Memory B cell (primary cell): ENCODE results near the gene PRDM16.

Experiments
- ATAC-seq: fragments of 150-1000 bp; cut with Tn5 transposase; 2 replicates; pipeline ENCODE4 v1.10.0; 2021; ENCODE audit warnings: low read depth, mild to moderate bottlenecking, moderate library complexity
- DNase-seq, 2 donors: peaks; one replicate each; pipeline ENCODE4 v3.0.0; 2022; ENCODE audit warnings: low spot score in 2 of 2
- H3K27ac Mint-ChIP-seq: one replicate; pipeline ENCODE4 v1.8.0; 2022; ENCODE audit warnings: mild to moderate bottlenecking, moderate library complexity, mixed read lengths
- H3K27me3 Mint-ChIP-seq: one replicate; pipeline ENCODE4 v1.8.0; 2022; ENCODE audit warnings: mixed read lengths
- H3K36me3 Mint-ChIP-seq: one replicate; pipeline ENCODE4 v1.8.0; 2022; ENCODE audit warnings: mild to moderate bottlenecking, mixed read lengths
- H3K4me1 Mint-ChIP-seq: one replicate; pipeline ENCODE4 v1.8.0; 2022; ENCODE audit warnings: mixed read lengths
- H3K4me3 Mint-ChIP-seq: one replicate; pipeline ENCODE4 v1.8.0; 2022; ENCODE audit warnings: mild to moderate bottlenecking, moderate library complexity, mixed read lengths
- H3K9me3 Mint-ChIP-seq: one replicate; pipeline ENCODE4 v1.8.0; 2022; ENCODE audit warnings: mixed read lengths

Gene PRDM16

DNA sequence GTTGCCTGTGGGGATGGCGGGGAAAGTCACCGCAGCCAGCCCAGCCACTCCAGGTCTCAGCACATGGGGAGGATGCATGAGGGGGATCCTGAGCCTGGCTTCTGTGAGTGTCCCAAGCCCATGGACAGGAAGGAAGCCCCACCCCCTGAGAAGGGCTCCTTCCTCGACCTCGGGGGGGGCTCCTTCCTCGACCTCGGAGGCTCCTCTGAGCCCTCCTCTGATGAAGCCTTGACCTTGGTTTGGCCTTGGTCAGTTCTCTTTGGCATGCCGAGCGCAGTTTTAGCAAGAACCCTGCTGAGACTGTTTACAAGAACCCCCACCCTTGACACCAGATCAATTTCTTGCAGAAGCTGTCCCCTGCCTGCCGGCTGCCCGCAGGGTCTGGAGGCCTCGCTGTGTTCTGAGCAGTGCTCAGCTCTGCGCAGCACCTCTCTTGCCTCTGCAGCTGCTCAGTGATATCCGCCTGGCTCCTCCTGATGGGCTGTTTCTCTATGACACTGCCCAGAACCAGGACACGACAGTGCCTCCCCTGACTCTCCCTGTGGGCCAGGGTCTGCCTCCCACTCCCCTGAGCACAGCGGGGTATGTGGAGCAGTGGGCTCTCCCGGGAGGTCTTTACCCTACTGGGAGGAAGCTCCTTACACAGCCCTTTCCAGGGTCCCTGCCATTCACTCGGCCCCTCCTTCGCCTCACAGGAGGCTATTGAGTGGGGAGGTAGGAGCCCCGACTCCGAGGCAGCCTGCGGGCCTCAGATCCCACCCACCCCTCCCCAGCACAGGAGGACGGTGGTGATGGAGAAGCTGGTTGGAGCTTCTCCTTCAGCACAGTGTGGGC is 32.3 kb upstream of the PRDM16 start:
- no peak overlapping the region for H3K27ac Mint-ChIP-seq
- H3K27me3 Mint-ChIP-seq, result peaks cover 2% of the 10 kb centered on the region

GRCh38 chr1:3037281-3038040 is 31.5 kb upstream of the PRDM16 start:
- Mint-ChIP-seq H3K36me3 (no peaks in the 10 kb centered on the region), H3K9me3 (no peaks in the 10 kb centered on the region), H3K27me3 (peaks cover 2% of the 10 kb centered on the region), H3K4me3 (no peak overlapping the region), H3K4me1 (no peaks in the 10 kb centered on the region), H3K27ac (no peak overlapping the region)
- no peak for ATAC-seq
- no peak for DNase-seq

More for the DNA sequence above, 32.3 kb upstream of the PRDM16 start:
- H3K4me1 Mint-ChIP-seq, result no peaks in the 10 kb centered on the region
- ATAC-seq, result no peak
- no peak overlapping the region for H3K4me3 Mint-ChIP-seq
- DNase-seq, result no peak
- H3K9me3 Mint-ChIP-seq, result no peaks in the 10 kb centered on the region
- no peaks in the 10 kb centered on the region for H3K36me3 Mint-ChIP-seq

DNA sequence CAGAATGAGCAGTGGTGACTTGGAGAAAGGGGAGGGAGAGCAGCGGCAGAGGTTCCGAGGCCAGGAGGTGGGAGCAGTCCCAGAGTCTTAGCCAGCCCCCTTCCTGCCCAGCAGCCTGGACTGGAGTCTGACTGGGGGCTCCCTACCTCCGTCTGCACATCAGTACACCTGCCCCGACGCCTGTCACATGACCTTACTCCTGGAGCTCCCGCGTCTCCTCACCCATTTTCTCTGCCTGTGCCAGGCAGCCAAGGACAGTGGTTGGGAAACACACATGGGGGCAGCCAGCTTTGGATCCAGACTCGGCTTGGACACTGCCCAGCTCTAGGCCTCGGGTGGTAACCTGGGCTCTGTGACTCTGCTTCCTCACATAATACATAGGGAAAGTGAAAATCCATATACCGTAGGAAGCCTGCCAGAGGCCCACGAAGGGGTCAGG is 30.9 kb upstream of the PRDM16 start:
- no peaks in the 10 kb centered on the region for H3K4me1 Mint-ChIP-seq
- H3K27me3 Mint-ChIP-seq, result peaks cover 2% of the 10 kb centered on the region
- no peak overlapping the region for H3K4me3 Mint-ChIP-seq
- ATAC-seq (no peak), DNase-seq (no peak)
- H3K9me3 Mint-ChIP-seq, result no peaks in the 10 kb centered on the region
- H3K27ac Mint-ChIP-seq, result no peak overlapping the region
- no peaks in the 10 kb centered on the region for H3K36me3 Mint-ChIP-seq

DNA sequence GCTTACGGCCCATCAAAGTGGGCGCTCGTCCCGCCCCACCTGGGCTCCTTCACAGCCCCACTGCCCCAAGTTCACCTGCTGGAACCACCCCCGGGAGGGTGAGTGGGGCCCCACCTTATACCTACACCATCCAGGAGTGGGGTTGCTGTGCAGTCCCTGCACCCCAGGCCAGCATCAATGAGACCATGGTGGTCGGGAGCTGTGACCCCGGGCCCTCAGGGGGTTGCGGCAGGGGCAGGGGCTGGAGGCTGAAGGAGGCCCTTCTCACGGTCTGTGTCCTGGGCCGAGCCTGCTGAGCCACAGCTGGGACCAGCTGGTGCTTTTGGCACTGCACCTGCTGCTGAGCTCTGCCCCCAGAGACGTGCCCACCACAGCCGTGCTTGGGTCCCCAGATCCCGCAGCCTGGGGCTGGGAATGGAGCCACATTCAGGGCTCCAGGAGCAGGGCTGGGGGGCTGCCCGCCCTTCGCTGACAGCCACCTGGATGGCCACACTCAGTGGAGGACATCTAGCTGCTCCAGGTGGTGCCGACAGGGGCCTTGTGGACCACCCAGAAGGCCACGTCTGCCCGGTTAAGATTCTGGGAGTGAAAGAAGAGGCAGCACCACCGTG is 30.3 kb upstream of the PRDM16 start:
- ATAC-seq, result no peak
- Mint-ChIP-seq H3K27me3 (no peaks in the 10 kb centered on the region), H3K27ac (no peak overlapping the region), H3K4me3 (no peak overlapping the region), H3K4me1 (no peaks in the 10 kb centered on the region), H3K9me3 (no peaks in the 10 kb centered on the region), H3K36me3 (no peaks in the 10 kb centered on the region)
- no peak for DNase-seq

DNA sequence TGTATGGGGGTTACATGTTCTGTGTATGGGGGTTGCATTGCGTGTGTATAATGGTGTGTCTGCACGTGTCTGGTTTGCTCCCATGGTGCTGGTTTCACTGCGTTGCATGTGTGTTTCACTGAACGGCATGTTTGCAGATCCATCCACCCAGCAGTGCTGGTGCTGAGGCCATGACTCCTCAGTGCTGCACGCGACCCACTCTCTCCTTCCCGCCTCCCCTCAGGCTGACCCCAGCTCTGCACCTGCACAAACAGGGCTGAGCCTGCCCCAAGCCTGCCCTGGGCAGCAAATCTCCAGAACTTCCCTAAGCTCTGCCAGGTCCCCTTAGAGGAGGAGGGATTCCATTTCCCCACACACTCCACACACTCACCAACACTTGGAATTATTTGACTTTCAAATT is 29.0 kb upstream of the PRDM16 start:
- H3K27ac Mint-ChIP-seq, result no peak overlapping the region
- H3K4me1 Mint-ChIP-seq, result no peaks in the 10 kb centered on the region
- ATAC-seq (no peak), DNase-seq (no peak)
- H3K27me3 Mint-ChIP-seq, result peaks cover 4% of the 10 kb centered on the region
- no peak overlapping the region for H3K4me3 Mint-ChIP-seq
- no peaks in the 10 kb centered on the region for H3K9me3 Mint-ChIP-seq
- H3K36me3 Mint-ChIP-seq, result no peaks in the 10 kb centered on the region

- ATAC-seq, result no peak
- H3K36me3 Mint-ChIP-seq, result no peaks in the 10 kb centered on the region
These were observed 26.5 kb upstream of the PRDM16 start for GRCh38 chr1:3042481-3042880.

DNA sequence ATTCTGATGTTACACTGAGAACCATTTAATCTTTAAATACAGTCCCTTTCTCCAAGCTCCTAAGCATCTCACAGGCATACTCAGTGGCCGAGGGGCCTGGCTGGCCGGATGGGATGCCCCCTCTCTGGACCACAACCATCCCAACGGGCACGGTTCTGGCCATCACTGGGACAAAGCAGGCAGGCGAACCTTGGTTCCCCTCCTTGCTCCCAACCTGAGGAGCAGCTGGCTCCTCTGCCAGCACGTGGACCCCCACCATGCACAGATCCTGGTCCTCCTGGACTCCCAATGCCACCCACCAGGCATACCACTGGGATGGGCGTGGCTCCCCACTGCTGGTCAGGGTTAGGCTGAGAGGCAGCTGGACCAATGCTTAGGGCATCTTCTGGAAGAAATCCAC is 19.8 kb upstream of the PRDM16 start:
- H3K9me3 Mint-ChIP-seq, result peaks cover 4% of the 10 kb centered on the region
- H3K4me3 Mint-ChIP-seq, result no peak overlapping the region
- ATAC-seq, result no peak
- peaks cover 27% of the 10 kb centered on the region for H3K27me3 Mint-ChIP-seq
- no peak for DNase-seq
- H3K27ac Mint-ChIP-seq, result no peak overlapping the region
- H3K36me3 Mint-ChIP-seq, result peaks cover 2% of the 10 kb centered on the region
- peaks cover 7% of the 10 kb centered on the region for H3K4me1 Mint-ChIP-seq

More at GRCh38 chr1:3042481-3042880, 26.5 kb upstream of the PRDM16 start:
- H3K27me3 Mint-ChIP-seq, result peaks cover 9% of the 10 kb centered on the region
- H3K27ac Mint-ChIP-seq, result no peak overlapping the region
- DNase-seq, result no peak
- no peaks in the 10 kb centered on the region for H3K4me1 Mint-ChIP-seq
- H3K4me3 Mint-ChIP-seq, result no peak overlapping the region
- no peaks in the 10 kb centered on the region for H3K9me3 Mint-ChIP-seq

- Mint-ChIP-seq H3K4me1 (peaks cover 7% of the 10 kb centered on the region), H3K4me3 (no peak overlapping the region), H3K27me3 (peaks cover 23% of the 10 kb centered on the region), H3K36me3 (peaks cover 2% of the 10 kb centered on the region), H3K9me3 (peaks cover 4% of the 10 kb centered on the region), H3K27ac (no peak overlapping the region)
- DNase-seq, result no peak
- no peak for ATAC-seq
These were observed 19.1 kb upstream of the PRDM16 start for GRCh38 chr1:3049905-3050304.

GRCh38 chr1:3050603-3051002 is 18.4 kb upstream of the PRDM16 start:
- Mint-ChIP-seq H3K36me3 (peaks cover 2% of the 10 kb centered on the region), H3K27me3 (peaks cover 23% of the 10 kb centered on the region), H3K4me3 (no peak overlapping the region), H3K4me1 (peaks cover 7% of the 10 kb centered on the region), H3K9me3 (peaks cover 4% of the 10 kb centered on the region), H3K27ac (no peak overlapping the region)
- DNase-seq (no peak), ATAC-seq (no peak)

GRCh38 chr1:3051270-3052268 is 17.4 kb upstream of the PRDM16 start:
- Mint-ChIP-seq H3K27ac (no peak overlapping the region), H3K4me3 (no peak overlapping the region), H3K4me1 (peaks cover 7% of the 10 kb centered on the region), H3K9me3 (peaks cover 4% of the 10 kb centered on the region), H3K36me3 (peaks cover 2% of the 10 kb centered on the region), H3K27me3 (peaks cover 22% of the 10 kb centered on the region)
- ATAC-seq (no peak), DNase-seq (no peak)

GRCh38 chr1:3052501-3052900 is 16.5 kb upstream of the PRDM16 start:
- Mint-ChIP-seq H3K4me1 (peaks cover 7% of the 10 kb centered on the region), H3K27ac (no peak overlapping the region), H3K4me3 (no peak overlapping the region), H3K27me3 (peaks cover 18% of the 10 kb centered on the region), H3K36me3 (peaks cover 2% of the 10 kb centered on the region), H3K9me3 (peaks cover 4% of the 10 kb centered on the region)
- ATAC-seq (no peak), DNase-seq (no peak)

GRCh38 chr1:3053366-3053980 is 15.5 kb upstream of the PRDM16 start:
- H3K36me3 Mint-ChIP-seq, result peaks cover 2% of the 10 kb centered on the region
- no peak for ATAC-seq
- H3K4me3 Mint-ChIP-seq, result no peak overlapping the region
- peaks cover 20% of the 10 kb centered on the region for H3K27me3 Mint-ChIP-seq
- no peak overlapping the region for H3K27ac Mint-ChIP-seq
- H3K9me3 Mint-ChIP-seq, result peaks cover 6% of the 10 kb centered on the region
- DNase-seq, result no peak
- peaks cover 7% of the 10 kb centered on the region for H3K4me1 Mint-ChIP-seq

- DNase-seq, result no peak
- Mint-ChIP-seq H3K36me3 (peaks cover 2% of the 10 kb centered on the region), H3K27me3 (peaks cover 21% of the 10 kb centered on the region), H3K27ac (no peak overlapping the region), H3K9me3 (peaks cover 6% of the 10 kb centered on the region), H3K4me3 (no peak overlapping the region), H3K4me1 (peaks cover 7% of the 10 kb centered on the region)
- ATAC-seq, result no peak
These were observed 15.0 kb upstream of the PRDM16 start for GRCh38 chr1:3053986-3054385.
